ENCODE measurements around the gene ACP7.
A peak's percentile ranks its signal among the peaks of the same experiment; 100 is the strongest.
"Not testable (repeated sequence)": the region's sequence is repeated elsewhere in the genome, so short reads cannot be mapped to it uniquely, and the experiment has no call there.

ACP7 gene

DNA sequence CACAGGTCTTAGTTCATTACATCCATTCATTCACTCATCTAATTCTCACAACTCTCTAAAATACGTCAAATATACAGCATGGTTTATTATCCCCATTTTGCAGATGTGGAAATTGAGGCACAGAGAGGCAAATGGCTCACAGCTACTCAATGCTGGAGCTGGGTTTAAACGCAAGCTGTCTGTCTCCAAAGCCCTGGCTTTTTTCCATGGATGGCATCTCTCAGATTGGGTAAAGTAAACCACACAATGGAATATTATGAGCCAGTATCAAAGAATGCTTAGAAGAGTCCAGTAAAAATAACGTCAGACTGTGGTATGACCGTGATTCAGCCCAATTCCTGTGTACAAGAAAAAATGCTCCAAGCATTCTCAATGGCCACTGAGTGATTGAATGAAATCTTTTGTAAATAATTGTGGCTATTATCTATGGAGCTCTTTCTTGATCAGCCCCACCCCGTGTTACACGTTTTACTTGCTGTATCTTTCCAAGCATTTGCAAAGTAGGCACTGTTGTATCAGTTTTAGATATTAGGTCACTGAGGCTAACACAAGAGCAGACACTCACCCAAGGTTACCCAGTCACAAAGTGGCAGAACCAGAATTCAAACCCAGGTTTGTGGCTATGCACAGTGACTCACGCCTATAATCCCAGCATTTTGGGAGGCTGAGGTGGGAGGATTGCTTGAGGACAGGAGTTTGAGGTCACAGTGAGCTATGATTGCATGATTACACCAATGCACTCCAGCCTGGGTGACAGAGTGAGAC, 5.5 kb upstream of the ACP7 start:
- DNase-seq (ENCODE audit: low spot score) = peak; percentile 62

DNA sequence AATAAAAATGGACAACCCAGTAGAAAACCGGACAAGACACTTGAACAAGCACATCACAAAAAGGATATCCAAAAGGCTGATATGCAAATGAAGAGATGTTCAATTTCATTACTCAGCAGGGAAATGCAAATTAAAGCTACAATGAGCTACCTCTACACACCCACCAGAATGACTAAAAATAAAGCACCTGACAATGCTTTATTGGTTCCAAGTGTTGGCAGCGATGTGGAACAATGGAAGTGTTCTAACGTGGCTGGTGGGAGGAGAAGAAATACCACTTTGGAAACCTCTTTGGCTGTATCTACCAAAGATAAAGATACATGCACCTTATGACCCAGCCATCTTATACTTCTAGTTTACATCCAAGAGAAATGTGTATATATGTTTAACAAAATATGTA, 3.7 kb upstream of the ACP7 start:
- DNase-seq (ENCODE audit: low spot score) = no peak

DNA sequence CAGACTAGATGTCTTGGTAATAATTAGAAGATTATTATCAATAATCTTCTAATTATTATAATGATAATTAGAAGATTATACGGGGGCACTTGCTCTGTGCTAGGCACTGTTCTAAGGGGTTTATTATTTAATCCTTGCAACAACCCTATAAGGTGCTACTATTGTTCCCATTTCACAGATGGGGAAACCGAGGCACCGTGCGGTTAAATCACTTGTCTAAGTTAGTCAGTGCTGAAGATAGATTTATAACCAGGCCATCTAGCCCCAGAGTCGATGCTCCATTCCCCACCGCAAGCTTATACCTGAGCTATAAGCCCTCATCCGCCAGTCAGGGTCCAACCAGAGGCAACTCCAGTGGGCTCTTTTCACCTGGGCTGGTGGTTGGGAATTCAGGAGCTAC, 2.0 kb upstream of the ACP7 start:
- no peak for DNase-seq (ENCODE audit: low spot score)

DNA sequence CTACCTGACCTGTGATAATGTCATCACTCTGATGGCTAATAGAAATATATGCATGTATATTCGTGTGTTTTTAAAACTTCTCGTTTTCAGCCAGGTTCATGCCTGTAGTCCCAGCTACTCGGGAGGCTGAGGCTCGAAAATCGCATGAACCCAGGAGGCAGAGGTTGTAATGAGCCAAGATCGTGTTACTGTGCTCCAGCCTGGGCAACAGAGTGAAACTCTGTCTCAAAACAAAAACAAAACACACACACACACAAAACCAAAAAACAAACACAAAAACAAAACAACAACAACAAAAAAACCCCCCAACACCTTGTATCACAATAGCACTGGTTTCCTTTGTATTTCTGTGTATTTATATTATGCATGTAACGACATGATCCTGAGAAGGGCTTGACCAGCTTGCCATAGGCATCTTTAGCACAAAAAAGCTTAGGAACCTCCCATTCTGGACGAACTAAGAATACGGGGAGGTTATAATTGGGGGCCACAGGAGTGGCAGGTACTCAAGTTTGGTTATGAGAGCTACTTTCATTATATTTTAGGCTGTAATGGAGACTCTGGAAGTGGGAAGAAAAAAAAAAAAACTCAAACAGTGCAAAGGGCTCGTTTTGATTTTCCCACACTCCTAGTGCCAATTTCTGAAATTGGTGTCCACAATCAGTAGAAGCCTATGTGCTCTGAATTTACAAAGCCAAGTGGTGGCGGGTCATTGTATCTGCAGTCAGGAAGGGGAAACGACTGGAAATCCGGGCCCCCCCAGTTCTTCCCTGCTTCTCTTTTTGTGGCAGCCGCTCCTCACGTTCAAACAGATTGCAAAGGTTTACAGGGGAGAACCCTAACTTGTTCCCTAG, 1.2 kb upstream of the ACP7 start:
- no peak for DNase-seq (ENCODE audit: low spot score)

DNA sequence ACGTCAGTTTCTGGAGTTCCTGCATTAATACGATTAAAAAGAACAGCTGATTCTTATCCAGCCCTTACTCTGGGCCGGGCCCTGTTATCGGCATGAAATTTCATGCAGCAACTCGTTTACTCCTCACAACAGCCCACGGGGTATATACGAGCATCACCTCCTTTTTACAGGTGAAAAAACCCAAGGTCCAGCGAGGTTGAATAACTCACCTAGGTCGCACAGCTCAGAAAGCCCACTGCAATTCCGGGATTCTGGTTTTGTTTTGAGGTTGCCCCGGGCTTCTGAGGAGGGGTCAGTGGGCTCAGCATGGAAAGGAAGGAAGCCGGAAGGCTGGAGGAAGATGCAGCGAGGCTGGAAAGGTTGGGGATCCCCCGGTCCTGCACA, 577 bp upstream of the ACP7 start:
- DNase-seq (ENCODE audit: low spot score) = no peak

DNA sequence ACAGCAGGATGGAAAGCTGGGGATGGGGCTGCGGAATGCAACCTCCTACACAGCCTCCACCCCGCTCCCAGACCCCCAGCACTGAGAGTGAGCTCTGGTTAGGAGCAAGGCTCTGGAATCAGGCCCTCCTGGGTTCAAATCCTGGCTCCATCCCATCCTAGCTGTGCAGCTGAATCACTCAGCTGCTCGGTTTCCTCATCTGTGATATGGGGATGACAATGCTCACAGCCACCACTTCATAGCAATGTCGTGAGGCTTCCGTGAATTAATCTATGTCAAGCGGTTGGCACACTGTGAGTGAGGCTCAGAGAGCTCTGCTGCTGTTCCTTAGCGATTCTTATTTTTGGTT, 538 bp downstream of the ACP7 start:
- no peak for DNase-seq (ENCODE audit: low spot score)

DNA sequence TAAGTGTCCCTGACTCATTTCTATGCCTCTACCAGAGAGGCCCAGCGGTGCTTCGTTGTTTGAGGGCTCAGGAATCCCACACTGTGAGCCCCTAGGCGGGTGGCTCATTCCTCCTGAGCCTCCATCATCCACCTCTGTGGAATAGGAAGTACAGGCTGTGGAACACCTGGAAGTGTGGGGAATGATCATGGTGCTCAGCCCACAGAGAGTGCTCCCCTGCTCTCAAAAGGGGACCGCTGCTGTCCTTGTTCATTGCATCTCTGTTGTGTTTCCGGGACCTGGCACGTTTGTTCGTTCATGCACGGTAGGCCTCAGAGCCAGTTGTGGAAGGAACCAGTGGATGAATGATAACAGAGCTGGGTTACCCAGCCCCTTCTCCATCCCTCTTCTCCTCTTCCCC, 1.2 kb downstream of the ACP7 start:
- DNase-seq (ENCODE audit: low spot score) = no peak

DNA sequence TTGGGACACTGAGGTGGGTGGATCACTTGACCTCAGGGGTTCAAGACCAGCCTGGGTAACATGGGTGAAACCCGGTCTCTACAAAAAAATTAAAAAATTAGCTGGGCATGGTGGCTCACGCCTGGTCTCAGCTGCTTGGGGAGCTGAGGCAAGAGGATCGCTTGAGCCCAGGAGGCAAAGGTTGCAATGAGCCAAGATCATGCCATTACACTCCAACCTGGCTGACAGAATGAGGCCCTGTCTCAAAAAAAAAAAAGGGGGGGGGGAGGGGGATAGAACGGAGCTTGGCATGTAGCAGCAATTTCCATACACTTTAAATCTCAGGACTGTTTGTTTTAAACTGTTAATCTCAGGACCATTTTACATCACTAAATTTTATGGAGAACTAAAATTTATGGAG, 2.2 kb downstream of the ACP7 start:
- DNase-seq (ENCODE audit: low spot score) = no peak

DNA sequence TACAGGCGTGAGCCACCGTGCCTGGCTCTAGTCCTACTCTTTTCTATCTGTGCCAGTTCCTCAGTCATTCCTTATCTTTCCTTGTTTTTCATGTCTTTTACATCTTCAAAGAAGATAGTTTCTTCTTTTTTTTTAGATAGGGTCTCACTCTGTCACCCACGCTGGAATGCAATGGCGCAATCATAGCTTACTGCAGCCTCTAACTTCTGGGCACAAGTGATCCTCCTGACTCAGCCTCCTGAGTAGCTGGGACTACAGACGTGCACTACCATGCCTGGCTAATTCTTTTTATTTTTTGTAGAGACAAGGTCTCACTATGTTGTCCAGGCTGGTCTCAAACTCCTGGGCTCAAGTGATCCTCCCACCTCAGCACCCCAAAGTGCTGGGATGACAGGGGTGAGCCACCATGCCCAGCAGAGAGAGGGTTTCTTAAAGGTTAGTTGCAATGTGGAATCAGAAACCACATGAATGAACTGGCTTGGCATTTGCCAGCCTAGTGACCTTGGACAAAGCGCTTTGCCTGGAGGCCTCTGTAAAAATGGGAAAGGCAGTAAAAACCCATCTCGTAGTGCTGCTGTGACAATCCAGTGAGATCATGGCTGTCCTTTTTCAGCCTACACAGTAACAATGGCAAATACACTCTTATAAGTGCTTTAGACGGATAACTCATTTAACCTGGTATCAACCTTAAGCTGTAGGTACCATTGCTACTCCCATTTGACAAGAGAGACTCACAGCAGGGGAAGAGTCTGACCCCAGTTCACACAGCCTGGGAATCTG, 3.9 kb downstream of the ACP7 start:
- DNase-seq (ENCODE audit: low spot score) = no peak

DNA sequence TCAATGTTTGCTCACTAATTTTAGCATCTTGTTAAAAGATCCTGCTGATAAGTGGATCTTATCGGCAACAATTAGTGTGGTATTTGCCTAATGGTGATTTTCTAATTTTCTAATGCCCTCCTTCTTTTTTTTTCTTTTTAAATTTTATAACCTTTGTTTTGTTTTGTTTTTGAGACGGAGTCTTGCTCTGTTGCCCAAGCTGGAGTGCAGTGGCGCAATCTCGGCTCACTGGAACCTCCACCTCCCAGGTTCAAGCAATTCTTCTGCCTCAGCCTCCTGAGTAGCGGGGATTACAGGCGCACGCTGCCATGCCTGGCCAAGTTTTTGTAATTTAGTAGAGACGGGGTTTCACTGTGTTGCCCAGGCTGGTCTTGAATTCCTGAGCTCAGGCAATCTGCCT, 5.8 kb downstream of the ACP7 start:
- DNase-seq (ENCODE audit: low spot score) = not testable (repeated sequence)

DNA sequence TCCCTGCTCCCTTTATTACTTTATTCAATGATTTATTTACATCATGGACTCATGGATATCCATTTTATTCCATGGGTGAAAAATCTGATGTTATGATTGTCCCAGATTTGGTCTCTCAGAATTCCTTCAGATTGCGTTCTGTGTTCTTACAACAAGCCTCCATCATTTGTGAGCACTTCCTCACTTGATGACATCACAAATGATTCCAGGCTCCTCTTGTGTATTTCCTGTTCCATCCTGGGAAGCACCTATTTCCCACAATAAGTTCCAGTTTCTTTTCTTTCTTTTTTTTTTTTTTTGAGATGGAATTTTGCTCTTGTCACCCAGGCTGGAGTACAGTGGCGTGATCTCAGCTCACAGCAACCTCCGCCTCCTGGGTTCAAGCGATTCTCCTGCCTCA, 6.7 kb downstream of the ACP7 start:
- no peak for DNase-seq (ENCODE audit: low spot score)

DNA sequence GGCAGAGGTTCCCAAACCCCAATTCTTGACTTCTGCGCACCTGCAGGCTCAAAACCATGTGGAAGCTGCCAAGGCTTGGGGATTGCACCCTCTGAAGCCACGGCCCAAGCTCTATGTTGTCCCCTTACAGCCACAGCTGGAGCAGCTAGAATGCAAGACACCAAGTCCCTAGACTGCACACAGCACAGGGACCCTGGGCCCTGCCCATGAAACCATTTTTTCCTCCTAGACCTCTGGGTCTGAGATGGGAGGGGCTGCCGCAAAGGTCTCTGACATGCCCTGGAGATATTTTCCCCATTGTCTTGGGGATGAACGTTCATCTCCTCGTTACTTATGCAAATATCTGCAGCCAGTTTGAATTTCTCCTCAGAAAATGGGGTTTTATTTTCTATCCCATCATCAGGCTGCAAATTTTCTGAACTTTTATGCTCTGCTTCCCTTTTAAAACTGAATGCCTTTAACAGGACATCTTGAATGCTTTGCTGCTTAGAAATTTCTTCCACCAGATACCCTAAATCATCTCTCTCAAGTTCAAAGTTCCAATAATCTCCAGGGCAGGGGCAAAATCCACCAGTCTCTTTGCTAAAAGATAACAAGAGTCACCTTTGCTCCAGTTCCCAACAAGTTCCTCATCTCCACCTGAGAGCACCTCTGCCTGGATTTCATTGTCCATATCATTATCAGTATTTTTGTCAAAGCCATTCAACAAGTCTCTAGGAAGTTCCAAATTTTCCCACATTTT, 11.8 kb downstream of the ACP7 start:
- DNase-seq (ENCODE audit: low spot score) = not testable (repeated sequence)

DNA sequence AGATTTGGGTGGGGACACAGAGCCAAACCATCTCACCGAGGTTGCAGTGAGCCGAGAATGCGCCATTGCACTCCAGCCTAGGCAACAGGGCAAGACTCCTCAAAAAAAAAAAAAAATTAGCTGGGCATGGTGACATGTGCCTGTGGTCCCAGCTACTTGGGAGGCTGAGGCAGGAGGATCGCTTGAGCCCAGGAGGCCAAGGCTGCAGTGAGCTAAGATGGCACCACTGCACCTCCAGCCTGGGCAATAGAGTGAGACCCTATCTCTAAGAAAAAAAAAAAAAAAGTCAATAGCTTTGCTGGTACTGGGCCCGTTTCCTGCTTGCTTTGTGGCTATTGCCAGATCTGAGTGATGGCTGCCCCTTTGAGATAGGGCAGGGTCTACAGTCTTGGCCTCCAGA, 13.1 kb downstream of the ACP7 start:
- DNase-seq (ENCODE audit: low spot score) = no peak

DNA sequence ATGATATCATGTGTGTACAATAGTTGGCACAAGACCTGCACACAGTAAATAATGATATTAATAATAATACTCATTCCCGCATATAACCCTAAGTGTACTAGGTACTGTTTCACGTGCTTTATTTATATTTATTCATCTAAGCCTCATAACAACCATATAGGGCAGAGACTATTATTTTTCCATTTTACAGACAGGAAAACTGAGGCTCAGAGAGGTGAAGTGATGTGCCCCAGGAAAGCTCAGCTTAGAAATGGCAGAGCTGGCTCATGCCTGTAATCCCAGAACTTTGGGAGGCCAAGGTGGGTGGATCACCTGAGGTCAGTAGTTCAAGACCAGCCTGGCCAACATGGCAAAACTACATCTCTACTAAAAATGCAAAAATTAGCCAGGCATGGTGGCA, 13.6 kb downstream of the ACP7 start:
- no peak for DNase-seq (ENCODE audit: low spot score)

DNA sequence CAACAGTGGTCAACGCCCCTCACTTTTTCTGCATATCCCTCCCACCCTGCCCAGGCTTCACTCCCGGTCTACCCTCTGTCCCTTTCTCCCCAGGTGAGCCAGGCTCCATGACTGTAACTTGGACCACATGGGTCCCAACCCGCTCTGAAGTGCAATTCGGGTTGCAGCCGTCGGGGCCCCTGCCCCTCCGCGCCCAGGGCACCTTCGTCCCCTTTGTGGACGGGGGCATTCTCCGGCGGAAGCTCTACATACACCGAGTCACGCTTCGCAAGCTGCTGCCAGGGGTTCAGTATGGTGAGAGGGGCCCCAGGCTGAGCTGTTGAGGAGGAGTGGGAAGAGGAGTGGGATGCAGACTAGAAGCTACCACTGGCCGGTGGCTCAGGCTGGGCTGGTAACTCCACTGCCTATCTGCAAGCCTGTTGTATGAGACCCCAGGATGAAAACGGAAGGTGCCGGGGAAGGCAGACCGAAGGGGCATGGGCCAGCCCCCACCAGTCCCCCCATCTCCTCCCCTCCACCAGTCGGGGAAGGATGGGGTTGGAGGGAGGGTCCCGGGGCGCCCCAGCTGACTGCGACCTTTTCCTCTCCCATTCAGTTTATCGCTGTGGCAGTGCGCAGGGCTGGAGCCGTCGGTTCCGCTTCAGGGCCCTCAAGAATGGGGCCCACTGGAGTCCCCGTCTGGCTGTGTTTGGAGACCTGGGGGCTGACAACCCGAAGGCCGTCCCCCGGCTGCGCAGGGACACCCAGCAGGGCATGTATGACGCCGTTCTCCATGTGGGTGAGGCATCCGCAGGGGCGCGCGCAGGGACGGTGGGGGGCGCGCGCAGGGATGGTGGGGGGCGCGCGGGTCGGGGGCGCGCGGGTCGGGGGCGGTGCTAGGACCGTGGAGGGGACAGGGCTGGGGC, 14.4 kb downstream of the ACP7 start:
- DNase-seq (ENCODE audit: low spot score) = no peak

DNA sequence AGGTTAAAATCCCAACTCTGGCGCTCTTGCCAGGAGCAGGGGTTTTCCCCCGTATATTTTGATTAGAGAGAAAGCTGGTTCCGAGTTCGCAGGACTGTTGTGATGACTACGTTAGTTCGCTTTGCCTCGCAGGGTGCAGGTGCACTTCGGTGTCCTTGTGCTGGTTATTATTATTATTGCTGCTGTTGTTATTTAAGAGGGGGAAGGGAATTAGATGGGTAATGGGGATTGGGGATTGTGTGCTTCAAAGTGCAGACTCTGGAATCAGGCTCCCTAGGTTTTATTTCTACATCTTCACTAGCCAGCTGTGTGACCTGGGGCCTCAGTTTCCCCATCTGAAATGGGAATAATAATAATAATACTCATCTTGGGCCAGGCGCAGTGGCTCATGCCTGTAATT, 15.2 kb downstream of the ACP7 start:
- no peak for DNase-seq (ENCODE audit: low spot score)

DNA sequence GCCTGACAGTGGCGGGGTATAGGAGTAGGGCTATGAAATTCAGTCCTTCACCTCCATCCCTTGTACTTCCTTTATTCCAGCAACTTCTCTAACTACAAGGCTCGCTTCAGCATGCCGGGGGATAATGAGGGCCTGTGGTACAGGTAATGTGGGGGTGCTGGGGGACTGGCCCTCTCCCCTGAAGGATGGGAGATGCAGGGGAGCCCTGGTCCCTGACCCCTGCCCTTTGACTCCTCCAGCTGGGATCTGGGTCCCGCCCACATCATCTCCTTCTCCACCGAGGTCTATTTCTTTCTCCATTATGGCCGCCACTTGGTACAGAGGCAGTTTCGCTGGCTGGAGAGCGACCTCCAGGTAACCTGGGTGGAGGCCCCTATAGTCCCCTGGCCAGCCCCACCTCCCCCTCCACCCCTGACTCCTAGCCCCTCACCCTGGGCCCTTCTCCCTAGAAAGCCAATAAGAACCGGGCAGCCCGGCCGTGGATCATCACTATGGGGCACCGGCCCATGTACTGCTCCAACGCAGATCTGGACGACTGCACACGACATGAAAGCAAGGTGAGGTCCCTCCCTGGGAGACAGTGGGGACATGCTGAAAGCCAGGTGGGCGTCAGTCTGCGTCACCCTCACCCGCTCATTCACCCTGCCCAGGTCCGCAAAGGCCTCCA, 16.5 kb downstream of the ACP7 start:
- DNase-seq (ENCODE audit: low spot score) = no peak

DNA sequence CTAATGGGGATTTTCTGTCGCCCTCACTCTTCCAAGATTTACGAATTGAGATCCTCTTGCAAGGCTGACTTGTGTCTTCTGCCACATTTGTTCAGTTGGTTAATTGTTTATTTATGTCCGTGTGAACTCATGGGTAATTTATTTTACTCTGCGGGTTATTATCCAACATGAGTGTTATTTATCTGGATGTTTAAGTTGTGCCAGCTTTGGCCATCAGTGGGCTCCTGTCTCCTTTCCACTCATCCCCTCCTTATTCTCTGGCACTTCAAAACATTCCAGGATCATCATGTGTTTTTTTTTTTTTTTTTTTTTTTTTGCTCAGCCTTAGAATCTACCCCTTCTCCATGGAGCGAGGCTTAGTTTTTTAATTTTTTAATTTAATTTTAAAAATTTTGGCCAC, 19.0 kb downstream of the ACP7 start:
- DNase-seq (ENCODE audit: low spot score) = no peak

DNA sequence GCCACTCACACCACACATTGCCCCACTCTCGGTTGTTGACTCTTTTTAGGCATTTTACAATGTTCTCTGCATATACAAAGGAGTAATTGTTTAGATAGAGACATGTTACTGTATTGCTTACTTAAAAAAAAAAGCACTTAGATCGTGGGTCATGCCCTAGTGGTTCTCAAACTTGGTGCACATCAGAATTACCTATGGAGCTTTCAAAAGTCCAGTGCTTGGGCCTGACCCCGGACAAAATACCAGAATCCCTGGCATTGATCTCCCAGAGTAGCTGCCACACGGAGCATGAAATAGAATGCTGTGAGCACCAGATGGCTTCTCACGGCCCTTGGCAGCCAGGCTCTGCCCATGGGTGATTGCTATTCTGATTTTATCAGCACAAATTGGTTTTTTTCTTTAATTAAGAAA, 20.0 kb downstream of the ACP7 start:
- no peak for DNase-seq (ENCODE audit: low spot score)

DNA sequence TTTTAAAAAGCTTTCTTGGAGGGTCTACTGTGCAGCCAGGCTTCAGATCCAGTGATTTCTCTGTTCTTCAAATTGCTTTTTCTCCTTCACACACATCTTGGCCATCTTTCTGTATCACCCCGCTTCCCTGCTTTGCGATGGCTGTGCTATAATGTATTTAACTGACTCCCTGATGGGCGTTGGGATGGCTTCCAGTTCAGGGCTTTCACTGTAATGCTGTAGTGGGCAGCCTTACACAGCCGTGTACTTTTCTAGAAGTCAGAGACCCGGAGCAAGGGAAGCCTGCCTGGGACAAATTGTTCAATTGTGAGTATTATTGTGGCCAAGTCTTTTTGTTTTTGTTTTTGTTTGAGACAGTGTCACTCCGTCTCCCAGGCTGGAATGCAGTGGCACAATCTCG, 22.0 kb downstream of the ACP7 start:
- DNase-seq (ENCODE audit: low spot score) = no peak

DNA sequence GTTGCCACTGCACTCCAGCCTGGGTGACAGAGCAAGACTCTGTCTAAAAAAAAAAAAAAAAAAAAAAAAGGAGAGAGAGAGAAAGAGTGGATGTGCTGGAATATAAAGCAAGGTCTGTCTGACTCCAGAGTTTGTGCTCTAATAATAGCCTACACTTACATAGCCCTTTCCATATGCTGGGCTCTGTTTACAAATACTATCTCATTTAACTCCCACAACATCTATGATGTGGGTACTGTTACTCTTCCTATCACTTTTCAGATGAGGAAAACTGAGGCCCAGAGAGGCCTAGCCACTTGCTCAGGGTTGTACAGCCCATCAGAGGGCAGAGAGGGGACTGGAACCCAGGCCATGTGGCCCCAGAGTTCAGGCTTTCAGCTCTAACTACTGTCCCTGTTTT, 25.5 kb downstream of the ACP7 start:
- no peak for DNase-seq (ENCODE audit: low spot score)
